GM23338 (cell line): ENCODE results near the gene KAZN. TPM values are rescaled to one million over a fixed set of nuclear protein-coding genes. Genes with fewer than 3 reads are reported as not detected.

Source experiments
- ATAC-seq: fragments of 200-7000 bp; cut with Tn5 transposase; 3 replicates; pipeline ENCODE4 v1.9.1; 2020
- DNase-seq: peaks from one replicate; pipeline ENCODE4 v3.0.0-alpha.2; 2015; ENCODE audit warnings: low spot score
- H2AFZ ChIP-seq: fragments of 200-600 bp; sonication (generic); 2 replicates; pipeline ENCODE4 v1.8.0; 2016; ENCODE audit warnings: antibody characterized with exemption, mild to moderate bottlenecking, moderate library complexity
- H3F3A ChIP-seq: fragments of 200-600 bp; sonication (generic); replicated peaks from 2 replicates; pipeline ENCODE4 v1.8.0; 2017; ENCODE audit warnings: antibody characterized with exemption, mixed run types, low read depth
- H3K27ac ChIP-seq: fragments of 200-600 bp; sonication (generic); 2 replicates; pipeline ENCODE4 v1.6.1; 2016; ENCODE audit warnings: low read depth
- H3K27me3 ChIP-seq: fragments of 200-600 bp; sonication (generic); 2 replicates; pipeline ENCODE4 v1.8.0; 2016; ENCODE audit warnings: mild to moderate bottlenecking, mixed run types, moderate library complexity; ENCODE audit not compliant: insufficient read depth
- H3K36me3 ChIP-seq: fragments of 200-600 bp; sonication (generic); 2 replicates; pipeline ENCODE4 v1.8.0; 2016; ENCODE audit warnings: mild to moderate bottlenecking; ENCODE audit not compliant: insufficient read depth
- H3K4me1 ChIP-seq: fragments of 200-600 bp; sonication (generic); 2 replicates; pipeline ENCODE4 v1.8.0; 2016; ENCODE audit warnings: mild to moderate bottlenecking, moderate library complexity; ENCODE audit not compliant: insufficient read depth
- H3K4me2 ChIP-seq: fragments of 200-600 bp; sonication (generic); 2 replicates; pipeline ENCODE4 v1.7.1; 2017; ENCODE audit warnings: mixed run types
- H3K4me3 ChIP-seq: fragments of 200-600 bp; sonication (generic); 2 replicates; pipeline ENCODE4 v1.6.1; 2016; ENCODE audit warnings: mixed run types
- H3K79me2 ChIP-seq: fragments of 200-600 bp; sonication (generic); replicated peaks from 2 replicates; pipeline ENCODE4 v1.8.0; 2017; ENCODE audit warnings: mild to moderate bottlenecking; ENCODE audit not compliant: insufficient read depth
- H3K9me2 ChIP-seq: fragments of 200-600 bp; sonication (generic); 2 replicates; pipeline ENCODE4 v1.8.0; 2017; ENCODE audit not compliant: insufficient read depth
- H4K20me1 ChIP-seq: fragments of 200-600 bp; sonication (generic); replicated peaks from 2 replicates; pipeline ENCODE4 v1.8.0; 2017; ENCODE audit warnings: mild to moderate bottlenecking; ENCODE audit not compliant: insufficient read depth
- H3K27ac Mint-ChIP-seq: 2 replicates; pipeline ENCODE4 v1.8.0; 2020; ENCODE audit warnings: inconsistent platforms, mild to moderate bottlenecking, moderate library complexity, mixed read lengths
- H3K27me3 Mint-ChIP-seq: 3 replicates; pipeline ENCODE4 v1.8.0; 2022; ENCODE audit warnings: low read depth, mild to moderate bottlenecking, moderate library complexity, mixed read lengths, inconsistent platforms; ENCODE audit not compliant: insufficient read depth, poor library complexity
- H3K36me3 Mint-ChIP-seq: 3 replicates; pipeline ENCODE4 v1.8.0; 2021; ENCODE audit warnings: low read depth, mild to moderate bottlenecking, inconsistent platforms, moderate library complexity, mixed read lengths
- H3K4me1 Mint-ChIP-seq: 3 replicates; pipeline ENCODE4 v1.8.0; 2020; ENCODE audit warnings: mild to moderate bottlenecking, inconsistent platforms, mixed read lengths
- H3K4me3 Mint-ChIP-seq: 3 replicates; pipeline ENCODE4 v1.8.0; 2021; ENCODE audit warnings: moderate library complexity, mild to moderate bottlenecking, inconsistent platforms, mixed read lengths
- H3K9me3 Mint-ChIP-seq: 3 replicates; pipeline ENCODE4 v1.8.0; 2020; ENCODE audit warnings: moderate library complexity, mild to moderate bottlenecking, inconsistent platforms, mixed read lengths
- EZH2phosphoT487 ChIP-seq: fragments of 200-600 bp; sonication (generic); IDR thresholded peaks from one replicate; pipeline ENCODE4 v1.8.1; 2018; ENCODE audit warnings: antibody characterized with exemption; ENCODE audit not compliant: unreplicated experiment
- JUNB ChIP-seq: IDR thresholded peaks from one replicate; pipeline ENCODE4 v1.6.1; 2016; ENCODE audit warnings: antibody characterized with exemption; ENCODE audit not compliant: unreplicated experiment
- NANOG ChIP-seq: IDR thresholded peaks from 2 replicates; pipeline ENCODE4 v1.6.1; 2016; ENCODE audit warnings: antibody characterized with exemption, borderline replicate concordance
- POLR2AphosphoS5 ChIP-seq: IDR thresholded peaks from 2 replicates; pipeline ENCODE4 v1.6.1; 2016; ENCODE audit warnings: antibody characterized with exemption, low read depth
- STAT1 ChIP-seq: IDR thresholded peaks from one replicate; pipeline ENCODE4 v1.6.1; 2016; ENCODE audit warnings: antibody characterized with exemption; ENCODE audit not compliant: unreplicated experiment
- ZNF114 ChIP-seq: fragments of 250-450 bp; sonication (Bioruptor Pico); IDR thresholded peaks from 2 replicates; pipeline ENCODE4 v1.5.0; 2020; ENCODE audit warnings: mild to moderate bottlenecking, moderate library complexity
- ZNF462 ChIP-seq: fragments of 250-450 bp; sonication (Bioruptor Pico); IDR thresholded peaks from 2 replicates; pipeline ENCODE4 v1.5.0; 2020; ENCODE audit warnings: mild to moderate bottlenecking, moderate library complexity
- polyA plus RNA-seq: library from polyadenylated mRNA; unstranded; fragments of >200 nt; fragmentation: Nextera tagmentation; extraction: Ambion mirVana; gene quantifications from 2 replicates; pipeline ENCODE4 v1.2.1, GENCODE V29; 2016
- total RNA-seq: library from RNA; depleted of rRNA; stranded (reverse); fragments of >200 nt; shearing (Covaris generic); gene quantifications from 2 replicates; pipeline ENCODE4 v1.2.3, GENCODE V29; 2014
- TF ChIP-seq, protein P1 (sequence below): IDR thresholded peaks from 2 replicates; pipeline ENCODE4 v1.6.1; 2016; ENCODE audit warnings: antibody characterized with exemption

KAZN gene
- total and polyA plus RNA-seq, 2 experiments from 2014 or later = 9.9 to 15.0 TPM

DNA sequence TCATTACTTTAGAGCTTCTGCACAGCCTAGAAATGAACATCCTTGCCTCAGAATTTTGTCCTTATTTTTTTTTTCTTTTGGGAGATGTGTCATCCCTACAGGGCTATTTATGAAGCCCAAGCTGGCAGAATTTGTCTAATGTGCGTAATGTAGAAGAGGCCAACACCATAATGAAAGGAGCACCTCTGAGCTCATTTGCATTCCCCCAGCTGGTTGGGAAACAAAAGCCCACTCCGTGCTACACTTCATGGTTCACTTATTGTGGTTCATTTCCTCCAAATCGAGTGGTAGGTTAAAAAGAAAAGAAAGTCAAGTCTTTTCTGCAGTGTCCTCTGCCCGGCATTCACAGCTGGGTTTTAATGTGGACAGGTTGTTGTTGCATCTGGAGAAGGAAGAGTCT is 73.5 kb downstream of the KAZN start:
- peaks cover 19% of the 10 kb centered on the region for H3K4me1 Mint-ChIP-seq
- H3K36me3 Mint-ChIP-seq = peaks cover 15% of the 10 kb centered on the region
- peaks cover 4% of the 10 kb centered on the region; the same call in 1 of the 2 replicates for H3K9me2 ChIP-seq
- 0 out of 2 replicates have a peak, but pooled peaks cover 4% of the 10 kb centered on the region for H3K36me3 ChIP-seq
- TF ChIP-seq JUNB (no peak), POLR2AphosphoS5 (no peak), EZH2phosphoT487 (no peak), NANOG (no peak), ZNF462 (no peak), STAT1 (no peak), ZNF114 (CRISPR knock-in tag) (no peak)
- peaks cover 22% of the 10 kb centered on the region for H3K79me2 ChIP-seq
- H3K27me3 ChIP-seq = no peaks in the 10 kb centered on the region
- no peak overlapping the region for H3K27ac Mint-ChIP-seq
- H3F3A ChIP-seq = 0 out of 2 replicates have a peak, but pooled peaks cover 2% of the 10 kb centered on the region
- DNase-seq = no peak
- ATAC-seq = no peak
- no peaks in the 10 kb centered on the region for H4K20me1 ChIP-seq
- no peak overlapping the region for H3K27ac ChIP-seq
- no peak overlapping the region for H2AFZ ChIP-seq
- peaks cover 10% of the 10 kb centered on the region for H3K4me1 ChIP-seq
- peaks cover 9% of the 10 kb centered on the region for H3K27me3 Mint-ChIP-seq
- peaks cover 12% of the 10 kb centered on the region for H3K9me3 Mint-ChIP-seq
- H3K4me3 Mint-ChIP-seq = no peak overlapping the region
- H3K4me2 ChIP-seq = no peak overlapping the region
- H3K4me3 ChIP-seq = no peak overlapping the region

DNA sequence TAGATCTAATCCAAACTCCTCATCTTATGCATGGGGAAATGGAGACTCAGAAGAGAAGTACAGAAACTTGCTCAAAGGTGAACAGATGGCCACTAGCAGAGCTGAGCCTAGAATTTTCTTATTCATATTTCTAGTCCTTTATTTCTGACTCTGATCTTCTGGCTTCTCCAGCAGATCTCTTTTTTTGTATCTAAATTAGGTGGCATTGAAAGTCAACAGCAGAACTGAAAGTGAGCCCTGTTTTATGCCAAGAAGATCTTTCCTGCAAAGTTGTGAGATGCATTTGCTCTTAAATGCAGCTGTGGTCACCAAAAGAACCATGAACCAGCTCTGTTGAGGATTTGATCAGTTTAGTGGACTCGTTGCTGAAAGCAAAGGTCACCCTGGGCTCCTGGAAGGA is 75.5 kb downstream of the KAZN start:
- DNase-seq (no peak), ATAC-seq (no peak)
- Mint-ChIP-seq H3K27me3 (peaks cover 5% of the 10 kb centered on the region), H3K9me3 (peaks cover 12% of the 10 kb centered on the region), H3K4me3 (no peak overlapping the region), H3K36me3 (peaks cover 15% of the 10 kb centered on the region), H3K4me1 (peaks cover 18% of the 10 kb centered on the region), H3K27ac (no peak overlapping the region)
- Histone ChIP-seq H3K4me3 (no peak overlapping the region), H3K36me3 (0 out of 2 replicates have a peak, but pooled peaks cover 4% of the 10 kb centered on the region), H2AFZ (no peak overlapping the region), H3K4me1 (peaks cover 12% of the 10 kb centered on the region), H3F3A (no peaks in the 10 kb centered on the region), H3K79me2 (peaks cover 30% of the 10 kb centered on the region), H3K27ac (no peak overlapping the region), H3K4me2 (no peak overlapping the region), H3K9me2 (peaks cover 4% of the 10 kb centered on the region; the same call in 1 of the 2 replicates), H4K20me1 (no peaks in the 10 kb centered on the region), H3K27me3 (no peaks in the 10 kb centered on the region)
- TF ChIP-seq JUNB (no peak), POLR2AphosphoS5 (no peak), NANOG (no peak)
- TF ChIP-seq, protein P1, sequence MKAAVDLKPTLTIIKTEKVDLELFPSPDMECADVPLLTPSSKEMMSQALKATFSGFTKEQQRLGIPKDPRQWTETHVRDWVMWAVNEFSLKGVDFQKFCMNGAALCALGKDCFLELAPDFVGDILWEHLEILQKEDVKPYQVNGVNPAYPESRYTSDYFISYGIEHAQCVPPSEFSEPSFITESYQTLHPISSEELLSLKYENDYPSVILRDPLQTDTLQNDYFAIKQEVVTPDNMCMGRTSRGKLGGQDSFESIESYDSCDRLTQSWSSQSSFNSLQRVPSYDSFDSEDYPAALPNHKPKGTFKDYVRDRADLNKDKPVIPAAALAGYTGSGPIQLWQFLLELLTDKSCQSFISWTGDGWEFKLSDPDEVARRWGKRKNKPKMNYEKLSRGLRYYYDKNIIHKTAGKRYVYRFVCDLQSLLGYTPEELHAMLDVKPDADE = no peak
